ENCODE measurements around the gene SPTBN5. TPM values are rescaled to one million over a fixed set of nuclear protein-coding genes. Genes with fewer than 3 reads are reported as not detected.

The SPTBN5 gene
- total and polyA plus RNA-seq, 10 of the 15 experiments (the other 5 are each of a cell fraction or from before 2014, with no cell fraction given) = under 0.01 to 0.18 (median 0.04) TPM; not detected in 4

- RAD21 ChIA-PET (ENCODE audit: unreplicated experiment) = no interaction called here
- ATAC-seq (no peak), FAIRE-seq (no peak), DNase-seq (ENCODE audit: low read depth, low spot score) (no peak)
- no peak overlapping the region for H2AFZ ChIP-seq (ENCODE audit: control insufficient read depth, low read depth, low read length)
- H3K36me3 ChIP-seq (ENCODE audit: control insufficient read depth in 2 of 2, insufficient read depth in 2 of 2, low read length in 1 of 2) = no peaks in the 10 kb centered on the region
- 71% methylated on average over 4 of the region's 9 CpGs for WGBS (ENCODE audit: insufficient coverage, insufficient replicate concordance, low lambda C conversion rate, missing lambda C conversion rate)
- H3K9ac ChIP-seq (ENCODE audit: control insufficient read depth, insufficient read depth, low read length) = no peak overlapping the region
- CTCF ChIA-PET = interaction anchor here (0.8 kb wide), 1 partner anchor 50 kb away, joined by 3 read pairs; no protein-coding TSS in a partner anchor
- no peaks in the 10 kb centered on the region for H3K9me3 ChIP-seq (replicated peaks; ENCODE audit: control insufficient read depth, insufficient read depth, low read length)
- intact Hi-C loops (cut with micrococcal nuclease; ENCODE audit: unreplicated experiment) = no loop called here
- no peak for TF ChIP-seq EED (IDR thresholded peaks at IDR 0.05; ENCODE audit: low read depth)
- H3K4me2 ChIP-seq (ENCODE audit: control insufficient read depth, insufficient read depth) = no peak overlapping the region
- no peaks in the 10 kb centered on the region for H3K4me1 ChIP-seq (ENCODE audit: control insufficient read depth, insufficient read depth, low read length)
- POLR2A ChIA-PET = interaction anchor here (0.6 kb wide), 1 partner anchor 74 kb away, joined by 3 read pairs; no protein-coding TSS in a partner anchor
- H3K27me3 ChIP-seq (replicated peaks in 1 of 2; ENCODE audit: control insufficient read depth in 2 of 2, insufficient read depth in 2 of 2, low read length in 1 of 2) = no peaks in the 10 kb centered on the region; a peak in 1 of 4 replicates
- SMC1A ChIA-PET (ENCODE audit: uncharacterized antibody, unreplicated experiment) = no interaction called here
- no peaks in the 10 kb centered on the region for H4K20me1 ChIP-seq (ENCODE audit: control insufficient read depth, insufficient read depth)
- no peak overlapping the region for H3K4me3 ChIP-seq
- in situ Hi-C loops (cut with MboI) = no loop called here
- H3K27ac ChIP-seq (ENCODE audit: control insufficient read depth, insufficient read depth) = no peak overlapping the region
- no TSS peak for BruUV-seq (replicated peaks)
- H3K79me2 ChIP-seq (ENCODE audit: control insufficient read depth, insufficient read depth, low read length) = no peaks in the 10 kb centered on the region
These were observed 39.4 kb downstream of the SPTBN5 start for GRCh38 chr15:41854443-41854842.

- H2AFZ ChIP-seq (ENCODE audit: control insufficient read depth, low read depth, low read length) = no peak overlapping the region
- no peak for TF ChIP-seq MAX (IDR thresholded peaks at IDR 0.05; ENCODE audit: low read depth, low read length)
- no peak for TF ChIP-seq HDAC2 (IDR thresholded peaks at IDR 0.05)
- TF ChIP-seq IRF5 (IDR thresholded peaks at IDR 0.05; ENCODE audit: borderline replicate concordance) = no peak
- no peak for TF ChIP-seq FOS (IDR thresholded peaks at IDR 0.05; ENCODE audit: borderline replicate concordance, extremely low read depth, insufficient read length)
- no peak for TF ChIP-seq E2F8 (IDR thresholded peaks at IDR 0.05; ENCODE audit: low read depth, partially characterized antibody)
- TF ChIP-seq ZNF622 (IDR thresholded peaks at IDR 0.05) = no peak
- TF ChIP-seq CHD1 (IDR thresholded peaks at IDR 0.05; ENCODE audit: low read depth, low read length) = no peak
- no peak for TF ChIP-seq PAX5 (IDR thresholded peaks at IDR 0.05; ENCODE audit: borderline replicate concordance, low read depth, low read length)
- TF ChIP-seq NBN (IDR thresholded peaks at IDR 0.05) = no peak
- WGBS (ENCODE audit: insufficient coverage, insufficient replicate concordance, low lambda C conversion rate, missing lambda C conversion rate) = 43% methylated on average over 10 of the region's 10 CpGs
- H3K9me3 ChIP-seq (replicated peaks; ENCODE audit: control insufficient read depth, insufficient read depth, low read length) = no peaks in the 10 kb centered on the region
- ChIA-PET POLR2A (interaction anchor here (0.6 kb wide), 1 partner anchor 73 kb away, joined by 3 read pairs; no protein-coding TSS in a partner anchor), RAD21 (ENCODE audit: unreplicated experiment) (no interaction called here), CTCF (no interaction called here), SMC1A (ENCODE audit: uncharacterized antibody, unreplicated experiment) (no interaction called here)
- no peaks in the 10 kb centered on the region for H3K79me2 ChIP-seq (ENCODE audit: control insufficient read depth, insufficient read depth, low read length)
- intact Hi-C loops (cut with micrococcal nuclease; ENCODE audit: unreplicated experiment) = no loop called here
- no peak overlapping the region for H3K4me3 ChIP-seq
- no peak overlapping the region for H3K9ac ChIP-seq (ENCODE audit: control insufficient read depth, insufficient read depth, low read length)
- H4K20me1 ChIP-seq (ENCODE audit: control insufficient read depth, insufficient read depth) = no peaks in the 10 kb centered on the region; the same call in 1 of the 2 replicates
- in situ Hi-C loops (cut with MboI) = no loop called here
- H3K4me2 ChIP-seq (ENCODE audit: control insufficient read depth, insufficient read depth) = no peak overlapping the region
- no peaks in the 10 kb centered on the region for H3K36me3 ChIP-seq (ENCODE audit: control insufficient read depth in 2 of 2, insufficient read depth in 2 of 2, low read length in 1 of 2)
- no peak for ATAC-seq
- H3K4me1 ChIP-seq (ENCODE audit: control insufficient read depth, insufficient read depth, low read length) = no peaks in the 10 kb centered on the region
- no peak overlapping the region for H3K27ac ChIP-seq (ENCODE audit: control insufficient read depth, insufficient read depth)
- BruUV-seq (replicated peaks) = no TSS peak
- H3K27me3 ChIP-seq (replicated peaks in 1 of 2; ENCODE audit: control insufficient read depth in 2 of 2, insufficient read depth in 2 of 2, low read length in 1 of 2) = no peaks in the 10 kb centered on the region; a peak in 1 of 4 replicates
- no peak for DNase-seq (ENCODE audit: low read depth, low spot score)
- no peak for FAIRE-seq
These were observed 40.0 kb downstream of the SPTBN5 start for GRCh38 chr15:41853831-41854230.

Measured in GM12878 (cell line).